Sigmoid colon (tissue), 7 donors: ENCODE measurements around the gene LRIT1. TPM values are rescaled to one million over a fixed set of nuclear protein-coding genes. Genes with fewer than 3 reads are reported as not detected.

Experiments
- DNase-seq: peaks from one replicate; pipeline ENCODE4 v3.0.0-alpha.2; 2019
- H3K27ac ChIP-seq, 4 donors: fragments of 200-600 bp; sonication (generic); one replicate each; pipeline ENCODE4 v1.5.1; 2016 to 2019; ENCODE audit warnings: mild to moderate bottlenecking in 1 of 4
- H3K27me3 ChIP-seq, 3 donors: fragments of 200-600 bp; sonication (generic); one replicate each; pipeline ENCODE4 v1.5.1; 2019; ENCODE audit warnings: mild to moderate bottlenecking in 1 of 3
- H3K36me3 ChIP-seq, 4 donors: fragments of 200-600 bp; sonication (generic); one replicate each; pipeline ENCODE4 v1.5.1; 2016 to 2019
- H3K4me1 ChIP-seq, 4 donors: fragments of 200-600 bp; sonication (generic); one replicate each; pipeline ENCODE4 v1.5.1; 2017 to 2019
- H3K4me3 ChIP-seq, 4 donors: fragments of 200-600 bp; sonication (generic); one replicate each; pipeline ENCODE4 v1.5.1; 2017 to 2019; ENCODE audit warnings: mild to moderate bottlenecking in 2 of 4, moderate library complexity in 1 of 4
- H3K9me3 ChIP-seq, 4 donors: fragments of 200-600 bp in 3 of 4; sonication (generic) in 3 of 4; one replicate each; pipeline versions ENCODE4 v1.5.1 to v1.6.1; 2013 to 2019
- CTCF ChIP-seq, 4 experiments: fragments of 450-650 bp in 3 of 4; fragments of 200-600 bp in 1 of 4; IDR thresholded peaks; one replicate each; pipeline ENCODE4 v1.5.1; 2016 to 2019; ENCODE audit warnings: antibody characterized with exemption in 4 of 4, mild to moderate bottlenecking in 3 of 4, moderate library complexity in 2 of 4
- EP300 ChIP-seq, 4 donors: sonication (generic); formaldehyde crosslinking; IDR thresholded peaks; one replicate each; pipeline ENCODE4 v1.6.1; 2017; ENCODE audit warnings: antibody characterized with exemption in 4 of 4
- POLR2A ChIP-seq, 2 donors: fragments of 450-650 bp; IDR thresholded peaks; one replicate each; pipeline ENCODE4 v1.6.1; 2016; ENCODE audit warnings: antibody characterized with exemption in 2 of 2, mild to moderate bottlenecking in 2 of 2, moderate library complexity in 2 of 2
- POLR2AphosphoS5 ChIP-seq, 4 donors: sonication (generic); formaldehyde crosslinking; IDR thresholded peaks; one replicate each; pipeline ENCODE4 v1.6.1; 2017; ENCODE audit warnings: antibody characterized with exemption in 4 of 4
- WGBS, 2 donors: extraction: QIAGEN DNeasy Blood & Tissue Kit; methylation state at CpG; one replicate each; pipeline ENCODE4 v1.1.7; 2013; 5-methylcytosine and 5-hydroxymethylcytosine counted together
- intact Hi-C: fragments of 100-400 bp; cut with DNase I; formaldehyde crosslinking; loops from one replicate; pipeline ENCODE4 v1.15.1; 2023
- polyA plus RNA-seq, 3 donors: library from polyadenylated mRNA; stranded (reverse); fragments of 200-250 nt; gene quantifications; one replicate each; pipeline ENCODE4 v1.2.3, GENCODE V29; 2013
- total RNA-seq, 4 donors: library from RNA; depleted of rRNA; stranded (reverse); fragments of >200 nt; gene quantifications; one replicate each; pipeline ENCODE4 v1.1.0, GENCODE V29; 2016
- donor health status: healthy with polysubstance abuse.
- donor health status: Bipolar disorder and iron deficiency.
- donor health status: healthy.

Gene LRIT1
- total and polyA plus RNA-seq, 7 donors, result not detected

DNA sequence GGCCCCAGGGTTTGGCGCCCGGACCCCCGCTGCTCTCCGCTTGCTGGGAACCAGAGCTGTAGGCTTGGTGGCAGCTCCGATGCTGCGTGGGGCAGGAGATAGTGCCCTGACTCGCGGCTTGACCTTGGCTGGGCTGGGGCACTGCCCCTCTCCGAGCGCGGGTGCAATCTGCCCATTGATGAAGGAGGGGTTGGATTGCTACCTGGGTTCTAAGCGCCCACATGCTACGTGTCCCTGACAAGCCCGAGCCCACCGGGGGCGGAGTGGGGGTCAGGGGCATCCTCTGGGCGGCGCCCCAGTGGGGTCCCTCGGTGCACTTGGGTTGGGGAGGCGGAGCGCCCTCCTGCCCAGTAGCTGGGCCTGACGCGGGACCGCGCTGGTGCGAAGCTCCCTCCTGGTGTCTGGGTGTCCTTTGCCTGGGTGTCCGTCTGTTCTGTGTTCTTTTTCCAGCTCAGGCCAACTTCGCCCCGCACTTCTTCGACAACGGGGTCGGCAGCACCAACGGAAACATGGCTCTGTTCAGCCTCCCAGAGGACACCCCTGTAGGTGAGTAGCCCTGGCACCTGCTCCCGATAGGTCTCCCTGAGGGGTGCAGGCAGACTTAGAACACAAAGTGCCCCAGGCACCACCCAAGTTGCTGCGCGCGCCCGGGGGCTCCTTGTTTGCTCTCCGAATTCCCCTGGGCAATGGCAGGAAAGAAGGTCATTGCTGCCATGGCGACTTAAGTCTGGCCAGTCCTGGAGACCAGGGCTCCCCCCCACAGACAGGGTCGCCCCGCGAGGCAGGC is 46.1 kb downstream of the LRIT1 start:
- peak; percentile 38 for DNase-seq
- 5 to 22% methylated on average over 43 of the region's 43 CpGs for WGBS, 2 donors
- peaks cover 0 to 42% (median 33%) of the 10 kb centered on the region in 4 donors for H3K4me1 ChIP-seq
- peak overlapping the region in 3 of 4 donors; percentile 43 to 57 (median 50) for H3K4me3 ChIP-seq
- H3K27me3 ChIP-seq, result peaks cover 0 to 41% (median 14%) of the 10 kb centered on the region in 3 donors
- H3K27ac ChIP-seq, result no peak overlapping the region
- H3K36me3 ChIP-seq, result no peaks in the 10 kb centered on the region
- TF ChIP-seq POLR2A (IDR thresholded peaks at IDR 0.05), result no peak
- TF ChIP-seq EP300 (IDR thresholded peaks at IDR 0.05), result no peak
- TF ChIP-seq POLR2AphosphoS5 (IDR thresholded peaks at IDR 0.05), result no peak
- TF ChIP-seq CTCF (IDR thresholded peaks at IDR 0.05), result no peak
- intact Hi-C loops, result no loop called here
- no peaks in the 10 kb centered on the region for H3K9me3 ChIP-seq

DNA sequence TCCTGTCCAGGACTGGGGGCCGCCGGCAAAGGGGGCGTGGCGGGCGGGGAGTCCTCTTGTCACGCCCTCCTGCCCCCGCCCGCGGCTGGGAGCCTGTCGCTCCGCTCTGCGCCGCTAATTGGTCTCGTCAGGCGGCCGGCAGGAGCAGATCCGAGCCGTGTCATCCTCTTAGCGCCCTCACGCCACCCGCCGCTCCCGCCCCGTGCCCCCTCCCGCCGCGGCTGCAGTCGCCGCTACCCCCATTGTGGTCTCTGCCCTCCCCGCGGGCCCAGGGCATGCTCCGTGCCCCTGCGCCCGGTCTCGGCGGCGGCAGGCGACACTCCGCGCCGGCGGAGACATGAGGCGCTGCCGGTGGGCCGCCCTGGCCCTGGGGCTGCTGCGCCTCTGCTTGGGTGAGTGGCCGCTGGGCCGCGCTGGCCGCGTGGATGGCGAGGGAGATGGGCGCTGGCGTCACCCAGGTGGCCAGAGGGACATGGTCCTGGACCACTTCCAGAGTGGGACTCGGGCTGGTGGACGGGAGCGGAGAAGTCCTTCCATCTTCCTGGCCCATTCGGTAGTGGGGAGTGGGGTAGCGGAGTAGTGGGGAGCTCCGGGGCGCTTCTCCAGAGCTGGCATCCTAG is 46.8 kb downstream of the LRIT1 start, which contains the start of gene CDHR1:
Gene CDHR1, plus strand, starts transcription at position 114 of the 620 bp plus-strand sequence. Its CDS starts 224 bp downstream, at position 338.
- H3K4me1 ChIP-seq, result peaks cover 0 to 42% (median 33%) of the 10 kb centered on the region in 4 donors
- H3K27me3 ChIP-seq, result peaks cover 0 to 44% (median 14%) of the 10 kb centered on the region in 3 donors
- TF ChIP-seq POLR2A (IDR thresholded peaks at IDR 0.05) (no peak), CTCF (IDR thresholded peaks at IDR 0.05) (no peak), POLR2AphosphoS5 (IDR thresholded peaks at IDR 0.05) (no peak), EP300 (IDR thresholded peaks at IDR 0.05) (no peak)
- H3K27ac ChIP-seq, result no peak within 1 kb of the TSS
- intact Hi-C loops, result no loop called here
- peak within 1 kb of the TSS; percentile 16 to 57 (median 46) for H3K4me3 ChIP-seq
- no peaks in the 10 kb centered on the region for H3K36me3 ChIP-seq
- H3K9me3 ChIP-seq, result no peaks in the 10 kb centered on the region
- DNase-seq, result peak; percentile 60
- WGBS, 2 donors, result 1% methylated on average over 61 of the region's 61 CpGs

DNA sequence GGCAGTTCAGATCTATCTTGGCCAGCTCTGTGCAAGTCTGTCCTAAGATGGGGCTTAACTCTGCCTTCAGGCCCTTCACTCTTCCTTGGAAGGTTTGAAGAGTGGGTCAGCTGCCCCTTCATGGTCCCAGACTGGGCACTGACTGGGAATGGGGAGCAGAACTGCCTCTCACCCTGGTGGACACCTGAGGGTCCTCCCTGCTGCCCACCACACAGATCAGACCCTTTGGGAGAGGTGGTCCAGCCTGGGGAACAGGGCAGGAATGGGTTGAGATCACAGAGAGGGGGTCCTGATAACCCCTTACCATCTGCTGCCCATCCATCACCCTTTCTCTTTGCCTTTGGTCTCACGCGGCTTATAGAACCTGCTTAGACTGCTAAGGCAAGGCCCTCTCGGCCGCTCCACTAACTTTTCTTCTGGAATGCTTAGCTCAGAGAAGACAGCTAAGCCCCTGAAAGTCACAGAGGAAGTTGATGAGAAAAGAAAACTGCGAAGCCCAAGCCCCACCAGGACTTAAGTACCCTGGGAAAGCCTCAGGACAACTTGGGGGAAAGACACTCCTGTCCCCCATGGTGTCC is 47.4 kb downstream of the LRIT1 start:
- 16 to 33% methylated on average over 5 of the region's 5 CpGs for WGBS, 2 donors
- no peaks in the 10 kb centered on the region for H3K36me3 ChIP-seq
- no peaks in the 10 kb centered on the region for H3K9me3 ChIP-seq
- peak; percentile 33 for DNase-seq
- H3K27ac ChIP-seq, result no peak overlapping the region
- intact Hi-C loops, result no loop called here
- H3K4me1 ChIP-seq, result peaks cover 0 to 42% (median 33%) of the 10 kb centered on the region in 4 donors
- H3K27me3 ChIP-seq, result peaks cover 0 to 44% (median 14%) of the 10 kb centered on the region in 3 donors
- H3K4me3 ChIP-seq, result peak overlapping the region; percentile 16 to 57 (median 46)
- no peak for TF ChIP-seq POLR2AphosphoS5 (IDR thresholded peaks at IDR 0.05)
- no peak for TF ChIP-seq POLR2A (IDR thresholded peaks at IDR 0.05)
- TF ChIP-seq CTCF (IDR thresholded peaks at IDR 0.05), result no peak
- TF ChIP-seq EP300 (IDR thresholded peaks at IDR 0.05), result no peak

DNA sequence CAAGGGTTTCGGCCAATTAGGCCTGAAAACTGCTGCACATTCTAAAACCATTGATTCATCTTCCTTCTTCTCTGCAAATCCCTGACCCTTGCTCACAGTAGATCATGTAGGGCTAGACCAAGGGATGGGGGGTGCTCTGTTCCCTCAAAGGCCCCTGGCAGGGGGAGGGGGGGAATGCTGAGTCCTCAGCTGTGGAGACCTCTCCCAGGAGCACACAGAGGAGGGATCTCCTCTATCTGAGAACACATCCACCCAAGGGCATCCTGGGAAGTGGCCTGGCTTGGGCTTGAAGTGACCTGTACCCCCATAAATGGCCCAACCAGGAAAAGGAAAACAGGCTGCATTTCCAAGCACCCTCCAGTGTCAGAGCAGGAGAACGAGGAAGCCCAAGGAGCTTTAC is 48.0 kb downstream of the LRIT1 start:
- no peaks in the 10 kb centered on the region for H3K9me3 ChIP-seq
- no peak overlapping the region for H3K4me3 ChIP-seq
- H3K27me3 ChIP-seq, result peaks cover 0 to 44% (median 14%) of the 10 kb centered on the region in 3 donors
- peaks cover 0 to 42% (median 33%) of the 10 kb centered on the region in 4 donors for H3K4me1 ChIP-seq
- whole genome bisulfite sequencing, 2 donors, result 79 to 92% methylated on average over 2 of the region's 2 CpGs
- H3K27ac ChIP-seq, result no peak overlapping the region
- peak; percentile 36 for DNase-seq
- TF ChIP-seq POLR2A (IDR thresholded peaks at IDR 0.05) (no peak), POLR2AphosphoS5 (IDR thresholded peaks at IDR 0.05) (no peak), CTCF (IDR thresholded peaks at IDR 0.05) (no peak), EP300 (IDR thresholded peaks at IDR 0.05) (no peak)
- H3K36me3 ChIP-seq, result no peaks in the 10 kb centered on the region
- intact Hi-C loops, result no loop called here
